ENCODE results near the gene NQO1.

NQO1 gene

DNA sequence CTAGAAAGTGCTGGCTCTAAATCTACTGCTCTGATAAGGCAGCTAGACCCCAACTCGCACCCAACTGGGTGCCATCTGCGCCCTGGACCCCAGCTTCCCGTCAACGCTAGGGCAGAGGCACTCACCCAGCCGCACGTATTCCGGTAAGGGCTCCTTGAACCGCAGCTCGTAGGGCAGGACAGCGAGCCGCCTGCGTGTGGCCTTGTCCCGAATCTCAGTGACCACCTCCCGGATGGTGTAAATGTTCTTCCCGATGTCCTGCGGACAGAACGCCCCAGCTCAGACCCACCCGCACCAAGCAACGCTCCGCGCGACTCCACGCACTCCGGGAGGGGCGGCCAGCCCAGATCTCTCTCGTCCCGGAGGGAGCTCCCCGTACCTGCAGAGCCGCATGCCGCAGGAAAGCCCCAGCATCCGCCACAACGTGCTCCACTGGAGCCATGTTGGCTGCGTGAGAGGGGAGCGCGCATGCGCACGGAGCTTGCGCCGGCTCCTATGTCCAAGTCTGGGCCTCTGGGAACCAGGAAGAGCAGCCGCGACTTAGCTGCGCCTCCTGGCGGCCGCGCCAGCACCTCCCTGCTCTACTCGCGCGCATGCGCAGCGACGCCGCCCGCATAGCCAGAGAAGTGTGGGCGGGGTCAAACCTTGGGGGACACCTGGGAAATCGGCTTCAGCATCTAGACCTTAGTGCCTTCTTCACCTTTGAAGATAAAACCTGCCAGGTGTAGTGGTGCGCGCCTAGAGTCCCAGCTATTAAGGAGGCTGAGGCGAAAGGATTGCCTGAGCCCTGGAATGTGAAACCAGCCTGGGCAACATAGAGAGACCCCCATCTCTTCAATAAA lies 28.3 kb upstream of the NQO1 start, which contains the start of gene NOB1:
Gene NOB1 (minus strand): TSS at position 458 of the 842 bp plus-strand sequence. CDS start 16 bp downstream, at position 442.
- Histone ChIP-seq H3K9ac (ENCODE audit: low read length) (peak within 1 kb of the TSS; percentile 85), H2AFZ (ENCODE audit: low read length) (peak within 1 kb of the TSS; percentile 61; the same call in 1 of the 2 replicates), H4K20me1 (ENCODE audit: insufficient read depth, low read length) (no peaks in the 10 kb centered on the region), H3K9me2 (ENCODE audit: low read depth, low read length) (no peaks in the 10 kb centered on the region), H3F3A (ENCODE audit: insufficient read depth, low read length) (no peaks in the 10 kb centered on the region), H3K36me3 (ENCODE audit: insufficient read depth, low read length) (peaks cover 35% of the 10 kb centered on the region), H3K4me2 (ENCODE audit: low read length) (peak within 1 kb of the TSS; percentile 96), H3K4me3 (ENCODE audit: low read depth, low read length, poor library complexity, severe bottlenecking) (peak within 1 kb of the TSS; percentile 94), H3K27me3 (ENCODE audit: insufficient read depth, low read length) (no peaks in the 10 kb centered on the region), H3K79me2 (ENCODE audit: insufficient read depth, low read length) (peaks cover 35% of the 10 kb centered on the region), H3K9me3 (ENCODE audit: low read length) (no peaks in the 10 kb centered on the region), H3K4me1 (ENCODE audit: insufficient read depth, low read length, severe bottlenecking) (peaks cover 25% of the 10 kb centered on the region), H3K27ac (ENCODE audit: low read depth, low read length, poor library complexity, severe bottlenecking) (peak within 1 kb of the TSS; percentile 28)
- TF ChIP-seq EZH2 (IDR thresholded peaks at IDR 0.05; ENCODE audit: borderline replicate concordance, low read length) = no peak
- TF ChIP-seq, protein P1, sequence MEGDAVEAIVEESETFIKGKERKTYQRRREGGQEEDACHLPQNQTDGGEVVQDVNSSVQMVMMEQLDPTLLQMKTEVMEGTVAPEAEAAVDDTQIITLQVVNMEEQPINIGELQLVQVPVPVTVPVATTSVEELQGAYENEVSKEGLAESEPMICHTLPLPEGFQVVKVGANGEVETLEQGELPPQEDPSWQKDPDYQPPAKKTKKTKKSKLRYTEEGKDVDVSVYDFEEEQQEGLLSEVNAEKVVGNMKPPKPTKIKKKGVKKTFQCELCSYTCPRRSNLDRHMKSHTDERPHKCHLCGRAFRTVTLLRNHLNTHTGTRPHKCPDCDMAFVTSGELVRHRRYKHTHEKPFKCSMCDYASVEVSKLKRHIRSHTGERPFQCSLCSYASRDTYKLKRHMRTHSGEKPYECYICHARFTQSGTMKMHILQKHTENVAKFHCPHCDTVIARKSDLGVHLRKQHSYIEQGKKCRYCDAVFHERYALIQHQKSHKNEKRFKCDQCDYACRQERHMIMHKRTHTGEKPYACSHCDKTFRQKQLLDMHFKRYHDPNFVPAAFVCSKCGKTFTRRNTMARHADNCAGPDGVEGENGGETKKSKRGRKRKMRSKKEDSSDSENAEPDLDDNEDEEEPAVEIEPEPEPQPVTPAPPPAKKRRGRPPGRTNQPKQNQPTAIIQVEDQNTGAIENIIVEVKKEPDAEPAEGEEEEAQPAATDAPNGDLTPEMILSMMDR (IDR thresholded peaks at IDR 0.05; ENCODE audit: low read length) = peak; percentile 92

GRCh38 chr16:69754143-69754468 lies 27.7 kb upstream of the NQO1 start:
- Histone ChIP-seq H3K4me2 (ENCODE audit: low read length) (peak overlapping the region; percentile 96), H3K9ac (ENCODE audit: low read length) (peak overlapping the region; percentile 85), H3K4me3 (ENCODE audit: low read depth, low read length, poor library complexity, severe bottlenecking) (peak overlapping the region; percentile 94), H2AFZ (ENCODE audit: low read length) (no peak overlapping the region), H3K79me2 (ENCODE audit: insufficient read depth, low read length) (peaks cover 35% of the 10 kb centered on the region), H3K9me2 (ENCODE audit: low read depth, low read length) (no peaks in the 10 kb centered on the region), H4K20me1 (ENCODE audit: insufficient read depth, low read length) (no peaks in the 10 kb centered on the region), H3K27ac (ENCODE audit: low read depth, low read length, poor library complexity, severe bottlenecking) (peak overlapping the region; percentile 28), H3K27me3 (ENCODE audit: insufficient read depth, low read length) (no peaks in the 10 kb centered on the region), H3K36me3 (ENCODE audit: insufficient read depth, low read length) (peaks cover 41% of the 10 kb centered on the region), H3K4me1 (ENCODE audit: insufficient read depth, low read length, severe bottlenecking) (peaks cover 25% of the 10 kb centered on the region), H3K9me3 (ENCODE audit: low read length) (no peaks in the 10 kb centered on the region), H3F3A (ENCODE audit: insufficient read depth, low read length) (no peaks in the 10 kb centered on the region)
- TF ChIP-seq EZH2 (IDR thresholded peaks at IDR 0.05; ENCODE audit: borderline replicate concordance, low read length) = no peak
- TF ChIP-seq, protein P1 (IDR thresholded peaks at IDR 0.05; ENCODE audit: low read length) = no peak

- no peaks in the 10 kb centered on the region for H3K9me3 ChIP-seq (ENCODE audit: low read length)
- H3K9ac ChIP-seq (ENCODE audit: low read length) = no peak overlapping the region
- TF ChIP-seq, protein P1 (IDR thresholded peaks at IDR 0.05; ENCODE audit: low read length) = no peak
- TF ChIP-seq EZH2 (IDR thresholded peaks at IDR 0.05; ENCODE audit: borderline replicate concordance, low read length) = no peak
- H3K36me3 ChIP-seq (ENCODE audit: insufficient read depth, low read length) = peaks cover 93% of the 10 kb centered on the region
- no peaks in the 10 kb centered on the region for H3K27me3 ChIP-seq (ENCODE audit: insufficient read depth, low read length)
- peaks cover 26% of the 10 kb centered on the region for H3K79me2 ChIP-seq (ENCODE audit: insufficient read depth, low read length)
- H3F3A ChIP-seq (ENCODE audit: insufficient read depth, low read length) = no peaks in the 10 kb centered on the region
- H3K4me3 ChIP-seq (ENCODE audit: low read depth, low read length, poor library complexity, severe bottlenecking) = no peak overlapping the region
- H3K9me2 ChIP-seq (ENCODE audit: low read depth, low read length) = no peaks in the 10 kb centered on the region
- H3K4me1 ChIP-seq (ENCODE audit: insufficient read depth, low read length, severe bottlenecking) = peaks cover 12% of the 10 kb centered on the region
- H3K27ac ChIP-seq (ENCODE audit: low read depth, low read length, poor library complexity, severe bottlenecking) = no peak overlapping the region
- no peaks in the 10 kb centered on the region for H4K20me1 ChIP-seq (ENCODE audit: insufficient read depth, low read length)
- no peak overlapping the region for H3K4me2 ChIP-seq (ENCODE audit: low read length)
- H2AFZ ChIP-seq (ENCODE audit: low read length) = no peak overlapping the region
Measured at GRCh38 chr16:69748694-69749345, 22.5 kb upstream of the NQO1 start.
